SH-SY5Y (cell line): Measurements from ENCODE around the gene ANO10.

ENCODE experiments used
- GATA2 ChIP-seq: IDR thresholded peaks from 2 replicates; pipeline ENCODE4 v1.6.1; 2011; ENCODE audit warnings: mild to moderate bottlenecking, low read depth, low read length
- GATA3 ChIP-seq: IDR thresholded peaks from 2 replicates; pipeline ENCODE4 v1.6.1; 2011; ENCODE audit warnings: low read depth, mild to moderate bottlenecking, low read length, moderate library complexity

GRCh38 chr3:43629257-43629656 is 7.4 kb upstream of the ANO10 start:
- TF ChIP-seq GATA3 = no peak
- no peak for TF ChIP-seq GATA2
